ENCODE measurements around the gene CABLES2. TPM values are rescaled to one million over a fixed set of nuclear protein-coding genes. Genes with fewer than 3 reads are reported as not detected.
A peak's percentile ranks its signal among the peaks of the same experiment; 100 is the strongest.

Gene CABLES2
- total RNA-seq, 6 experiments from 2014 or later: 1.4 to 2.9 (median 2.5) TPM

GRCh38 chr20:62361799-62362589, 45.1 kb downstream of the CABLES2 start:
- Histone ChIP-seq H3K27ac (peak overlapping the region in 1 of 3 donors; percentile 15), H3K4me1 (peaks cover 0 to 44% (median 21%) of the 10 kb centered on the region in 4 donors), H3K4me3 (no peak overlapping the region), H3K36me3 (no peaks in the 10 kb centered on the region), H3K9me3 (no peaks in the 10 kb centered on the region), H3K27me3 (no peaks in the 10 kb centered on the region)
- peak in 2 of 4 donors; percentile 22 for ATAC-seq
- WGBS (ENCODE audit: insufficient coverage, low coverage, low lambda C conversion rate, missing lambda C conversion rate): 56% methylated on average over 6 of the region's 34 CpGs
- no peak for TF ChIP-seq POLR2A (IDR thresholded peaks at IDR 0.05)
- no peak for TF ChIP-seq CTCF (IDR thresholded peaks at IDR 0.05)
- DNase-seq: peak; percentile 31 to 85 (median 55)
- intact Hi-C loops (cut with DNase I): no loop called here

- H3K4me1 ChIP-seq: peaks cover 0 to 49% (median 24%) of the 10 kb centered on the region in 4 donors
- no peaks in the 10 kb centered on the region for H3K27me3 ChIP-seq
- no peaks in the 10 kb centered on the region for H3K9me3 ChIP-seq
- H3K27ac ChIP-seq: no peak overlapping the region
- TF ChIP-seq CTCF (IDR thresholded peaks at IDR 0.05) (no peak), POLR2A (IDR thresholded peaks at IDR 0.05) (no peak)
- ATAC-seq: no peak
- H3K4me3 ChIP-seq: no peak overlapping the region
- 78% methylated on average over 8 of the region's 25 CpGs for WGBS (ENCODE audit: insufficient coverage, low coverage, low lambda C conversion rate, missing lambda C conversion rate)
- peak; percentile 25 to 57 (median 50) for DNase-seq
- intact Hi-C loops (cut with DNase I): no loop called here
- no peaks in the 10 kb centered on the region for H3K36me3 ChIP-seq
Observed at GRCh38 chr20:62360854-62361798, 46.0 kb downstream of the CABLES2 start.

- H3K4me3 ChIP-seq: no peak overlapping the region
- no peaks in the 10 kb centered on the region for H3K9me3 ChIP-seq
- H3K27me3 ChIP-seq: no peaks in the 10 kb centered on the region
- ATAC-seq (peak in 2 of 4 donors; percentile 1), DNase-seq (peak; percentile 40 to 55 (median 52))
- peak overlapping the region in 2 of 3 donors; percentile 47 to 66 for H3K27ac ChIP-seq
- WGBS (ENCODE audit: insufficient coverage, low coverage, low lambda C conversion rate, missing lambda C conversion rate): 40% methylated on average over 5 of the region's 25 CpGs
- no peaks in the 10 kb centered on the region for H3K36me3 ChIP-seq
- intact Hi-C loops (cut with DNase I): loop anchor here in 1 of 2 donors (10.0 kb wide), 1 partner anchor 55 kb away; the partner anchor contains the start of gene ADRM1
- TF ChIP-seq POLR2A (IDR thresholded peaks at IDR 0.05) (no peak), CTCF (IDR thresholded peaks at IDR 0.05) (no peak)
- H3K4me1 ChIP-seq: peaks cover 0 to 61% (median 29%) of the 10 kb centered on the region in 4 donors
Observed at GRCh38 chr20:62359491-62360121, 47.5 kb downstream of the CABLES2 start.

- Histone ChIP-seq H3K36me3 (no peaks in the 10 kb centered on the region), H3K4me3 (no peak overlapping the region), H3K4me1 (peaks cover 0 to 65% (median 30%) of the 10 kb centered on the region in 4 donors), H3K27ac (peak overlapping the region; percentile 47 to 66 (median 65)), H3K27me3 (no peaks in the 10 kb centered on the region), H3K9me3 (no peaks in the 10 kb centered on the region)
- TF ChIP-seq CTCF (IDR thresholded peaks at IDR 0.05) (no peak), POLR2A (IDR thresholded peaks at IDR 0.05) (no peak)
- ATAC-seq (no peak), DNase-seq (peak in 2 of 3 donors; percentile 27 to 52)
- intact Hi-C loops (cut with DNase I): loop anchor here in 1 of 2 donors (10.0 kb wide), 1 partner anchor 54 kb away; the partner anchor contains the start of gene ADRM1
- WGBS (ENCODE audit: insufficient coverage, low coverage, low lambda C conversion rate, missing lambda C conversion rate): no CpG with 5 or more reads among the region's 16 CpGs
Observed at GRCh38 chr20:62359043-62359490, 48.0 kb downstream of the CABLES2 start.
